COR-L47 (cell line): ENCODE data around the gene NPM1.

ENCODE experiments used
- DNase-seq: peaks from one replicate; lab custom pipeline; 2025; lab: John Stamatoyannopoulos, UW

NPM1 gene

DNA sequence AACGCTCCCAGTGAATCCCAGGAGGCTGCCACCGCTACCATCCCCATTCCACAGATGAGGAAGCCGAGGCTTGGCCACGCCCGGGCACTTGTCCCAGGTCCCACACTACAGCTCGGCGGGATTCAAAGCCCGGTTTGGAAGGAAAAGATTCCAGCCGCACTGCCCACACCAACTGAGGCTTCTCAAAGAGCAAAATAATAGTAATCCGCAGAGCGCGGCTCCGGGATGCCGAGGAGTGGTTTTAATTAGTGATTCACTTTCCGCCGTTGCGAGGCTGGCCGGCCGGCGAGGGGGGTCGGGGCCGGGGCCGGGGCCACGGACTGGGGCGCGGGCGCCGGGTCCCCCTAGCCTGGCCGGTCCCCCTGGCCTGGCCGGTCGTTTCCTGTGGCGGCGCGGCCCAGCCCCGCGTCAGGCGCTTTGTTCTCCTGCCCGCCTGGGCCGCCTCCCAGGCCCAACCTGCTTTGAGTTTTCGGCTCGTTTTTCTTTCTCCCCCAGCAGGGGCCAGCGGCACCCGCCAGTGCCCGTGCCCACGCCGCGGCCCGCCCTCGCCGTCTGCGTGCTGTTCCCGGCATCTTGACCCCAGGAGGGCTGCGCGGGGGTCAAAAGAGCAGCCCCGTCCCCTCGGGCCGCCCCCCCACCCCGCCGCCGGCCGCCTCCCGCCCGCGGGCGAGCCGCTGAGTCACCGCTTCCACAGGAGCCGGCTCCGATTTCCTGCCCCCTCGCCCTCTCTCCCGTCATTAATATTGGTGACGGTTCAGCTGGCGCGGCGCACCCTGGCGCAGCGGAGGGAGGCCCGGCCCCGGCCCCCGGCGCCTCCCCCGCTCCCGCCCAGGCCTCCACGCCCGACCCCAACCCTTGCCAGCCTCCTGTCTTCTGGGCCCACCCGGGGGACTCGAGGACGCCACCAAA is 63.0 kb downstream of the NPM1 start:
- DNase-seq = no peak

DNA sequence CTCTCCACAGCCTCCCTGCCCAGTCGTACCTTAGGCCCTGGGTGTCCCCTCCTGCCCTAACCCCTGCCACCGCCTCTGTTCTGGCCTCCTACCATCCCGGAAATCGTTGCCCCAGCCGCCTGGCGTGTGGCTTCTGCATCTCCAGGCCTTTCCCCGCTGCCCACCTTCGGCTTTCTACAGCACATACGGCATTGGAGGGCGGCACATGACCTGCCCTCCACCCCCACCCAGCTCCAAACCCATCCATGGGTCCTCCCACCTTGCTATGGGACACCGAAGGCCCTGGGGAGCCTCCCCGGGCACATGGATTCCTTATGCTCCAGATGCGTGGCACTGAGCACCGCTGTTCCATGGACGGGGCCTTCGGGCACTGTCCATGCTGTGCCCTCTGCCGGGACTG is 63.8 kb downstream of the NPM1 start:
- no peak for DNase-seq

DNA sequence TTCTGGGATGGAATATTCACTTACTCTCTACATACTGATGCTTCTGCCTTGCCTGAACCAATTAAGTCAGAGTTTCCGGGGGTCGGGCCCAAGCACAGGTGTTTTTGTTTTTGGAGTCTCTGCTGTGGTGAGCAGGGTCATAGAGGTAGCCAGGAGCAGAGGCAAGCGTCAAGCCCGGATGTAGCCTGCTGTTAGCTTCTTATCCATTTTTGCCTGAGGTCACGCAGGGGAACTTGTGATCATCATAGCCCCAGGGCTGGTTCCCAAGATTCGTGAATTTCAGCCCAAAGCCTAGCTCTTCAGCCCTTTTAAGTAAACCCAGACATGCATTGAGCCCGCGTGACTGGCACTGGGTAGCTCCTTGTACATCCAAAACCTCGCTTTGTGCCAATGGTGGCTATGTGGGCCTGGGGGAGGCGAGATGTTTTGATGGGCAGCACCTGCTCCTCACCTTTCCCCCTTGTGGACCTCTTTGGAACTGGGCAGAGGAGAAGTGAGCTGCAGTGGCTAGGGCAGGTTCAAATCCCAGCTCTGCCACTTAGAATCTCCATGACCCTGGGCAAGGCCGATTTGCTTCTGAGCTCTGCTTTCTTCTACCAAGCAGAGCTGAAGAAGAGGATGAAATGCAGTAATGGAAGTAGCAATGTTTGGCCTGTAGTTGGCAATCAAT is 65.5 kb downstream of the NPM1 start:
- DNase-seq = no peak

DNA sequence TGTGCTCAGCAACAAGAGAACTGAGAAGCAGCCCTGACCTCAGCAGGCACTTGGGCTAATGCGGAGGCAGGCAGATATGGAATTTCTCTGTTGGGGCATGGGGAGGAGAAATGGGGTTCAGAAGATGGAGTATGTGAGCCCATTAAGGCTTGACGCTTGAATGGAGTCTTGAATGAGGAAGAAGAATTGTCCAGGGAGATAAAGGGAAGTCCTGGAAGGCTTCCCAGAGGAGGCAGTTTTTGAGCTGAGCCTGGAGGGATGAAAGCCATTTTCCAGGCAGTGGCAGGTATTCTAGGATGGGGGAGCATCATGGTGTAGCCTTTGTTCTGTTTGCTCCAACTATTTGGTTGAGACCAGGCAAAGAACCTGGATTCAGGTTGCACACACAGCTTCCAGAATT is 66.3 kb downstream of the NPM1 start:
- no peak for DNase-seq

DNA sequence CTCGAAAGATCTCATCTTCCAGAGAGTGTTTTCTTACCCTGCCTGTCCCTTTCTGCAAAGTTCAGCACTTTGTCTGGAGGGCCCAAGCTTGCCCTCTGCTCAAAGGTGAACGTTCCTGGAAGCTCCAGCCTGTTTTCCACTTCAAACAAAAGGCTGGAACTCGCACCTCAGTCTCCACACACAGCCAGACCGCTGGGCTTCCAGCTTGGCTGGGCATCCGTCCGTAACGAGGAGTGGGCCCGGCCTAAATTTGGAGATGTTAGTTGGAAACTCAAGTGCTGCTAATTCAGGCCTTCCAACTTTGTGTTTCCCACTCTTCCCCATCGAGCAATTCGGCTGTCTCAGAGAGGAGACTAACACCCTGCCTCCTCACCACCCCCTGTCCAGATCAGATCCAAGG is 66.9 kb downstream of the NPM1 start:
- DNase-seq = no peak

DNA sequence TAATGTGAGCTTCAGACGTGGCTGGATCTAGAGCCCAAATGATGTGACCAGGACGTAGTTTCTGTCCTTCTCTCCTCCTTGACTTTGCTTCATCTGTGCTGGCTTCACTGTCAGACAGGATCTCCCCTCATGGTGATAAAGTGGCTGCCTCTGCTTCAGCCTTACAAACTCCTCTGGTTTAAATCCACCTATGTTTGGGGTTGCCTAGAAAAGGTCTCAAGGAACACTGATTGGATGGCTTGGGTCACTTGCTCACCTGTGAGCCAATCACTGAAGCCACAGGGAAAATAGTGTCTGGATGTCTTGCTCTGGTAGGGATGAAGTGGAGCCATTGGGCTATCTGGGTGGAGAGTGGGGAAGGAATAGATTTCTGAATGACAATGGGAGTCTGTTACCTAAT is 67.9 kb downstream of the NPM1 start:
- DNase-seq = no peak

DNA sequence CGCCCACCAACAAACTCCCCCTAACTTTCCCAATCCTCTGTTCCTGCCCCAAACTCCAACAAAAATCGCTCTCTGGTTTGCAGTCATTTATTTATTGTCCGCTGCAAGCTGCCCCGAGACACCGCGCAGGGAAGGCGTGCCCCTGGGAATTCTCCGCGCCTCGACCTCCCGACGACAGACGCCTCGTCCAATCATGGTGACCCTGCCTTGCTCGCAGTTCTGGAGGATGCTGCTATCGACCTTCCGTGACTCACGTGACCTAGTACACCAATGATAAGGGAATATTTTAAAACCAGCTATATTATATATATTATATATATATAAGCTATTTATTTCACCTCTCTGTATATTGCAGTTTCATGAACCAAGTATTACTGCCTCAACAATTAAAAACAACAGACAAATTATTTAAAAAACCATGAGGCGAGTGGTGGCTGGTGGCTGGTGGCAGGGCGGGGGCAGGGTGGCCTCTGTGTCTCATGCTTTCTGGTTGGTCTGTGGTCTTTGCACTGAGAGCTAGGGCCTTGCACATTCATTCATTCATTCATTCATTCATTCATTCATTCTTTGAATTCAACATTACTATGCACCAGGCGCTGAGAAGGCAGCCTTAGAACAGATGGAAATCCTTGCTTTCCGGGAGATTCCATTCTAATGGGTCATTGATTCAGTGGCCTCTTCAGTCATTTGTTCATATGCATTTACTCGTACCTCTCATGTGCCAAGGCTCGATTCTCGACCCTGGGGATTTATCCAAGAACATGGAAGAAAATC is 69.7 kb downstream of the NPM1 start:
- DNase-seq = no peak

DNA sequence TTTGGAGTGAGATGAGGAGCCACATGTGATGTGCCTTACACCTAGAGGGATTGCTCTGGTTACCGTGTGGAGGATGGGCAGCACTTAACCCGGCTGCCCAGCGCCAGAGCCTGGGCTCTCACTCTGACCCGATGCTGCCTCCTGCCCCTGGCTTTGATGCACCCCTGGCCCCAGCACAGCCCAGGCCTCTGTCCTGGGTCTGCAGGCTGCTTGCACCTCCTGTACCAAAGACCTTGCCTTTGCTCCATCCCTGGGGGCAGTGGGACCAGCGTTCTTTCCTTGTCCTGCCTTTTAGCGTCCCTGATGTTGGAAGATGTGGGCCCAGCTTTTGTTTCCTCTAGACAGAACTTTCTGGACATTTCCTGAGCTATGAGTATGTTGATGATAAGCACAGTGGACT is 72.2 kb downstream of the NPM1 start:
- no peak for DNase-seq
